Measurements from ENCODE around the gene MMEL1.

MMEL1 gene

DNA sequence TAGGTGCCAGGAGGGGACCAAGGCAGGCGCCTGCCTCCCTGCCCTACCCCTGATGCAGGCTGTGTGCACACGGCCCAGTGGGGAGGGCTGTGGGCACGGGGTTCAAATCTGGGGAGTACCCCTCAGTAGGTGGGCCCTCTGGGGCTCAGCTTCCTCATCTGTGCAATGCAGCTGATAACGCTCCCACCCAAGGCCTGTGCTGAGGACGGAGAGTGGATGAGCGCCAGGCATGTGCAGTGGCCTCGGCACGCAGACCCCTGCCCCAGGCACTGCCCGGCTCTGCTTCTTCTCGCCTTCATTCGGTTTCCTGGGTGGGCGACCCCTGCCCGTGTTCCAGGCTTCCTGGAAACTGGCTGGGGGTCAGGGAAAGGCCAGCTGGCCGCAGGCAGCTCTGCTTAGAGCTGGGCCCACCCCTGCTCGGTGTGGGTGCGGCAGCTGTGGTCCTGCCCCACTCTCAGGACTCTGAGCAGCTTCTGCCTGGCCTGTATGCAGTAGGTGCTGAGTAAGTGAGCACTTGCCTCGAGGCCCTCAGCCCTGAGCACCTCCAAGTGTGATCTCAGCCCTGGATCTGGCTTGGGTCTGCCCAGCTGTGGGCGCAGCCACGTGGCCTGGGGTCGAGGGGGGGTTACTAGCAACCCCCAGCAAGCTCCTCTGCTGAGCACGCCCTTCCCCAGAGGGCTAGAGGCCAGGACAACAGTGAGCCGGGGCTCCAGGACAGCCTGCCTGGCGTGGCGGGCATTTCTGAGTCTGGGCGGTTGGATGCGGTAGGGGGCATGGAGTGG, 88.5 kb downstream of the MMEL1 start:
- no peak for DNase-seq (ENCODE audit: low spot score)

GRCh38 chr1:2543543-2544092, 89.2 kb downstream of the MMEL1 start:
- DNase-seq (ENCODE audit: low spot score) = no peak

- DNase-seq (ENCODE audit: low spot score) = no peak
Measured at GRCh38 chr1:2542246-2542915, 90.4 kb downstream of the MMEL1 start.

DNA sequence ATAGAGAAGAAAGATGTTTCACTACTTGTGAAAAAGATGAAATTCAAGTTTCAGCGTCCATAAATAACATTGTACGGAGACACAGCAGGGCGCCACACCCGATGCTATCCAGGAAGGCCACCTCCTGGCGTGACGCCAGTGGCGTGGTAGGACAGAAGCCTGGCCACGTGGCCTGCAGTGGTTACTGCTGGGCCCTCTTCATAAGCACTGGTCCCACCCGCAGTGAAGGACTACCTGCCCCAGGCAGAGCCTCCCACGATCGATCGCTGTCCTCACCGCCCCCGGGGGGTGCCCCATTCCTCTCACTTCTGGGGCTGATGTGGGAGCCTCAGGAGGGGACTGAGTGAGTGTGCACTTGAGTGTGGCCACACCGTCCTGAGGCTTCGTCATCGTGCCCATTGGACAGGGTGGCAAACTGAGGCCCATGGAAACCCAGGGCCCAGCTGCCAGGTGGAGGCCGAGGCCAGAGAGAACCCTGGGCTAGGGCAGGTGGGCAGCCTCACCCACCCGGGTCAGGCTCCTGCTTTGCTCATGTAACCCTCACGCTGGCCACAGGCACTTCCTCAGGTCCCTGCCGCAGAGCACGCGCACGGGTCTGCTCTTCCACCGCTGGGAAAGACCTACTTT, 91.1 kb downstream of the MMEL1 start:
- DNase-seq (ENCODE audit: low spot score) = no peak

GRCh38 chr1:2540816-2541492, 91.9 kb downstream of the MMEL1 start:
- no peak for DNase-seq (ENCODE audit: low spot score)

Measured in HuH-7.5 (cell line).